BLaER1 (cell line): ENCODE data around the gene NFKB2.
A peak's percentile ranks its signal among the peaks of the same experiment; 100 is the strongest.

Source experiments
- H3K27ac ChIP-seq: shearing (Covaris generic); formaldehyde crosslinking; 2 replicates; pipeline ENCODE4 v1.8.1; 2022
- H3K27me3 ChIP-seq: shearing (Covaris generic); formaldehyde crosslinking; 2 replicates; pipeline ENCODE4 v1.8.1; 2022
- H3K36me3 ChIP-seq: shearing (Covaris generic); formaldehyde crosslinking; 2 replicates; pipeline ENCODE4 v1.8.1; 2022
- H3K4me1 ChIP-seq: shearing (Covaris generic); formaldehyde crosslinking; 2 replicates; pipeline ENCODE4 v1.8.1; 2022
- H3K4me2 ChIP-seq: shearing (Covaris generic); formaldehyde crosslinking; 2 replicates; pipeline ENCODE4 v1.8.1; 2022
- H3K4me3 ChIP-seq: shearing (Covaris generic); formaldehyde crosslinking; 2 replicates; pipeline ENCODE4 v1.8.1; 2022
- H3K9ac ChIP-seq: shearing (Covaris generic); formaldehyde crosslinking; 2 replicates; pipeline ENCODE4 v1.8.1; 2022
- H3K9me3 ChIP-seq: shearing (Covaris generic); formaldehyde crosslinking; 2 replicates; pipeline ENCODE4 v1.8.1; 2022
- H4K20me1 ChIP-seq: shearing (Covaris generic); formaldehyde crosslinking; 2 replicates; pipeline ENCODE4 v1.8.1; 2022
- Cebpa-rat ChIP-seq: shearing (Covaris generic); IDR thresholded peaks from 2 replicates; pipeline ENCODE4 v1.8.1; 2022

Gene NFKB2

DNA sequence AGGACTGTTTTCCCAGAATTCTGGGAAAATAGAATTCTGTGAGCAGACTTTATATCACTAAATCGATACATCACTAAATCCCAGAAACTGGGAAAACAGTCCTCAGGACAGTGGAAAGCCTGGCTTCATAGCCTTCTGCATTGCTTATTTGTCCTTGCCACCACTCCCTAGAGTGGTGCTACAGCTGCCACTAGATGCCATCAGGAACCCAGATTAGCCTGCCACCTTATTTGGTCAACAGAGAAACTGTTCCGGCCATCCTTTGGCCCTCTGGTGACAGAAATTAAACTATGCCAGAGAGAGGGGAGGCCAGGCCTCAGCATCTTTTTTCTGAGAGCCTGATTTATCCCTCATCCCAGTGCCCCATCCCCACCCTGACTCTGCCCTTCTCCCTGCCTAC is 19.6 kb upstream of the NFKB2 start:
- TF ChIP-seq Cebpa-rat, result no peak
- no peak overlapping the region for H3K9ac ChIP-seq
- no peak overlapping the region for H3K4me2 ChIP-seq
- H3K4me3 ChIP-seq, result no peak overlapping the region
- H3K36me3 ChIP-seq, result peaks cover 98% of the 10 kb centered on the region
- H3K27ac ChIP-seq, result no peak overlapping the region
- H3K9me3 ChIP-seq, result peaks cover 2% of the 10 kb centered on the region
- no peaks in the 10 kb centered on the region for H3K4me1 ChIP-seq
- peaks cover 8% of the 10 kb centered on the region; the same call in 1 of the 2 replicates for H4K20me1 ChIP-seq
- H3K27me3 ChIP-seq, result no peaks in the 10 kb centered on the region

GRCh38 chr10:102376901-102377300 is 18.6 kb upstream of the NFKB2 start:
- peaks cover 98% of the 10 kb centered on the region for H3K36me3 ChIP-seq
- no peak overlapping the region for H3K4me2 ChIP-seq
- no peaks in the 10 kb centered on the region for H3K9me3 ChIP-seq

GRCh38 chr10:102379383-102379782 is 16.1 kb upstream of the NFKB2 start:
- Histone ChIP-seq H3K36me3 (peaks cover 95% of the 10 kb centered on the region), H3K4me1 (no peaks in the 10 kb centered on the region), H4K20me1 (peaks cover 8% of the 10 kb centered on the region; the same call in 1 of the 2 replicates), H3K4me2 (no peak overlapping the region), H3K27me3 (no peaks in the 10 kb centered on the region), H3K4me3 (no peak overlapping the region), H3K9me3 (no peaks in the 10 kb centered on the region), H3K9ac (no peak overlapping the region), H3K27ac (no peak overlapping the region)
- TF ChIP-seq Cebpa-rat, result no peak

More at GRCh38 chr10:102376901-102377300, 18.6 kb upstream of the NFKB2 start:
- no peak overlapping the region for H3K4me3 ChIP-seq
- no peaks in the 10 kb centered on the region for H3K4me1 ChIP-seq
- no peak overlapping the region for H3K9ac ChIP-seq
- H3K27ac ChIP-seq, result no peak overlapping the region
- no peak for TF ChIP-seq Cebpa-rat
- H3K27me3 ChIP-seq, result no peaks in the 10 kb centered on the region
- H4K20me1 ChIP-seq, result peaks cover 8% of the 10 kb centered on the region; the same call in 1 of the 2 replicates

GRCh38 chr10:102381983-102382382 is 13.5 kb upstream of the NFKB2 start:
- TF ChIP-seq Cebpa-rat, result no peak
- peaks cover 69% of the 10 kb centered on the region for H3K36me3 ChIP-seq
- H3K4me2 ChIP-seq, result no peak overlapping the region
- no peak overlapping the region for H3K27ac ChIP-seq
- no peak overlapping the region for H3K9ac ChIP-seq
- H4K20me1 ChIP-seq, result peaks cover 8% of the 10 kb centered on the region; the same call in 1 of the 2 replicates
- H3K27me3 ChIP-seq, result no peaks in the 10 kb centered on the region
- no peak overlapping the region for H3K4me3 ChIP-seq
- no peaks in the 10 kb centered on the region for H3K9me3 ChIP-seq
- peaks cover 6% of the 10 kb centered on the region; the same call in 1 of the 2 replicates for H3K4me1 ChIP-seq

DNA sequence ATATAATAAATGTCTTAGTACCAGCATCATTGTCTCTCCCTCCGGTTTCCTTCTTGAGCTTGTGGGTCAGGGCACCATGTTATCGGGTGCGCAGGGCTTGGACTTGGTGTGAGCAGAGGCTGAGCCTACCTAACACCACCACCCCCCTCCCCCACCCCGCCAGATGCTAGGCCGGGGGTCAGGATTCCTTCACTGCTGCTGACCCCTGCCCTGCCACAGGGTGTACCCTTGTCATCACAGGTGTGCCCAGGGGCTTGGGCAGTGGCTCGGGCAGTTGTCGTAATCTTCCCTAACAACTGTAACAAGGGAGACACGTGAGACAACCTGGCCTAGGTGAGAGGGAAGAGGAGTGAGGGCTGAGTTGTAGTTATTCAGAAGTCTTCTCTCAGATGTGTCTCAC is 12.6 kb upstream of the NFKB2 start:
- H3K9ac ChIP-seq, result no peak overlapping the region
- peaks cover 61% of the 10 kb centered on the region for H3K36me3 ChIP-seq
- peaks cover 6% of the 10 kb centered on the region; the same call in 1 of the 2 replicates for H3K4me1 ChIP-seq
- no peak overlapping the region for H3K4me3 ChIP-seq
- no peaks in the 10 kb centered on the region for H3K9me3 ChIP-seq
- H3K4me2 ChIP-seq, result no peak overlapping the region
- no peak for TF ChIP-seq Cebpa-rat
- H3K27ac ChIP-seq, result no peak overlapping the region
- H3K27me3 ChIP-seq, result no peaks in the 10 kb centered on the region
- peaks cover 8% of the 10 kb centered on the region; the same call in 1 of the 2 replicates for H4K20me1 ChIP-seq

GRCh38 chr10:102384053-102384452 is 11.5 kb upstream of the NFKB2 start:
- TF ChIP-seq Cebpa-rat, result no peak
- H3K36me3 ChIP-seq, result peaks cover 51% of the 10 kb centered on the region
- H3K9ac ChIP-seq, result no peak overlapping the region
- peaks cover 8% of the 10 kb centered on the region; the same call in 1 of the 2 replicates for H4K20me1 ChIP-seq
- H3K9me3 ChIP-seq, result no peaks in the 10 kb centered on the region
- H3K4me2 ChIP-seq, result no peak overlapping the region
- H3K4me3 ChIP-seq, result no peak overlapping the region
- H3K27me3 ChIP-seq, result no peaks in the 10 kb centered on the region
- peaks cover 6% of the 10 kb centered on the region; the same call in 1 of the 2 replicates for H3K4me1 ChIP-seq
- H3K27ac ChIP-seq, result no peak overlapping the region

DNA sequence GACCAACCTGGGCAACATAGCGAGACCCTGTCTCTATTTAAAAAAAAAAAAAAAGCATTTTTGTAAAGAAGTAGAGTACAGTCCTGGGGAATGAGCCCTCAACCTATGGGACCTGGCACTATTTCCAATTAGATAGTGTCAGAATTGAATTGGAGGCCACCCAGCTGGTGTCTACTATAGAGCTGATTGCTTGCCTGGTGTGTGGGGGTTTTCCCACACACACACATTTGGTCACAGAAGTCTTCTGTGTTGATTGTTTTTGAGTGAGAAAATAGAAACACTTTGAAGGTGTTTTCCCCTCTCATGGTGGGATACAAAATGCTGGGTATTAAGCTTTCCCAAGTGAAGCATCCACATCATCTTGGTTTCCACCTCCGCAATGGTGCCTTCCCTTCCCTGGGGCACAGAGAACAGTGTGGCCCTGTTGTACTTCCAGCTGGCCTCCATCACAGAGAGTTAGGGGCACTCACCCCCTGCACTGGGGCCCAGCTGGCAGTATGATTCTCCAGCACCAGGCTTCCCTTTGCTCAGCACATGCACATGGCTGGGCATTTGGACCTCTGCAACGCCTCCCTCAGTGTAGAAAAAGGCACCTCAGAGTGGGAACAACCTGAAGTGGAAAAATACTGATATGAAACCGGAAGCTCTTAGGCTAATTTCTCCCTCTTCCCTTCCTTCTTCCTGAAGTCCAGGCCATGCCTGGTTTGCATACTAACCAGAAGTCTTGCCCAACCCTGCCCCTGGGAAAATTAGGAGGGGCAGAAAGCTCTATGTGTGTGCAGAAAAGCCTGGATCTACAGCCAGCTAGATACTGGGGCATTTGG is 10.7 kb upstream of the NFKB2 start:
- H3K4me2 ChIP-seq, result no peak overlapping the region; the same call in 1 of the 2 replicates
- no peaks in the 10 kb centered on the region for H3K27me3 ChIP-seq
- no peak overlapping the region for H3K4me3 ChIP-seq
- no peak for TF ChIP-seq Cebpa-rat
- no peak overlapping the region for H3K27ac ChIP-seq
- no peaks in the 10 kb centered on the region for H3K9me3 ChIP-seq
- peaks cover 6% of the 10 kb centered on the region; the same call in 1 of the 2 replicates for H3K4me1 ChIP-seq
- H3K36me3 ChIP-seq, result peaks cover 43% of the 10 kb centered on the region
- peaks cover under 1% of the 10 kb centered on the region; the same call in 1 of the 2 replicates for H4K20me1 ChIP-seq
- H3K9ac ChIP-seq, result no peak overlapping the region

DNA sequence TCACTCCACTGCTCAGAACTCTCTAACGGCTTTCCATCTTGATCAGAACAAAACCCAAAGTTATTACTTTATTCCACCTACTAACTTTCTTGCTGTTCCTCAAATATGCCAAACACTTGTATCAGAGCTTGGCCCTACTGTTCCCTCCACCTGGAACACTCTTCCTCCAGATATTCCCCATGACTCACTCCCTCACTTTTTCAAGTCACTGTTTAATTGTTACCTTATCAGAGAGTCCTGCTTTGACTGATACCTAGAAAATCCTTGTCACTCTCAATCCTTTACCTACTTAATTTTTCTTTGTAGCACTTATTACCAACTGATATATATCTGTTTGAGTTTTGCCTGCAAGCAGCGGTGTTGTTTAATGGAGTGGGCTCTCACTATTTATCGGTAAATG is 5.6 kb upstream of the NFKB2 start:
- H3K4me3 ChIP-seq, result no peak overlapping the region
- peaks cover 13% of the 10 kb centered on the region for H3K4me1 ChIP-seq
- no peaks in the 10 kb centered on the region for H3K27me3 ChIP-seq
- H4K20me1 ChIP-seq, result no peaks in the 10 kb centered on the region
- H3K9ac ChIP-seq, result no peak overlapping the region
- no peak overlapping the region for H3K4me2 ChIP-seq
- no peaks in the 10 kb centered on the region for H3K36me3 ChIP-seq
- no peak for TF ChIP-seq Cebpa-rat
- no peaks in the 10 kb centered on the region for H3K9me3 ChIP-seq
- no peak overlapping the region for H3K27ac ChIP-seq

DNA sequence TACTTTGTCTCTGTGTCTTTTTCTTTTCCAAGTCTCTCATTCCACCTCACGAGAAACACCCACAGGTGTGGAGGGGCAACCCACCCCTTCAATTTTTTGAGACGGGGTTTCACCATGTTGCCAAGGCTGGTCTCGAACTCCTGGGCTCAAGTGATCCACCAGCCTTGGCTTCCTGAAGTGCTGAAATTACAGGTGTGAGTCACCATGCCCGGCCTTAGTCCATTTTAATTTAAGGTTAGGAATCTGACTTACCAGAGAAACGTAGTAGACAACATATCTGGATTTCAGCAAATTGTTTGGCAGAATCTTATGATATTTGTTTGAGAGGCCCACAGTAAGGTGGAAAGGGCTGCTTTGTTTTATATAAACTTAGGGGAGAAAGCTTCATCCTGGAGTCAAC is 3.2 kb upstream of the NFKB2 start:
- Histone ChIP-seq H3K9me3 (no peaks in the 10 kb centered on the region), H3K36me3 (peaks cover 6% of the 10 kb centered on the region; the same call in 1 of the 2 replicates), H4K20me1 (0 out of 2 replicates have a peak, but pooled peaks cover 10% of the 10 kb centered on the region), H3K27ac (no peak overlapping the region), H3K4me2 (no peak overlapping the region), H3K4me3 (no peak overlapping the region), H3K27me3 (no peaks in the 10 kb centered on the region), H3K9ac (no peak overlapping the region), H3K4me1 (peaks cover 23% of the 10 kb centered on the region)
- TF ChIP-seq Cebpa-rat, result no peak

DNA sequence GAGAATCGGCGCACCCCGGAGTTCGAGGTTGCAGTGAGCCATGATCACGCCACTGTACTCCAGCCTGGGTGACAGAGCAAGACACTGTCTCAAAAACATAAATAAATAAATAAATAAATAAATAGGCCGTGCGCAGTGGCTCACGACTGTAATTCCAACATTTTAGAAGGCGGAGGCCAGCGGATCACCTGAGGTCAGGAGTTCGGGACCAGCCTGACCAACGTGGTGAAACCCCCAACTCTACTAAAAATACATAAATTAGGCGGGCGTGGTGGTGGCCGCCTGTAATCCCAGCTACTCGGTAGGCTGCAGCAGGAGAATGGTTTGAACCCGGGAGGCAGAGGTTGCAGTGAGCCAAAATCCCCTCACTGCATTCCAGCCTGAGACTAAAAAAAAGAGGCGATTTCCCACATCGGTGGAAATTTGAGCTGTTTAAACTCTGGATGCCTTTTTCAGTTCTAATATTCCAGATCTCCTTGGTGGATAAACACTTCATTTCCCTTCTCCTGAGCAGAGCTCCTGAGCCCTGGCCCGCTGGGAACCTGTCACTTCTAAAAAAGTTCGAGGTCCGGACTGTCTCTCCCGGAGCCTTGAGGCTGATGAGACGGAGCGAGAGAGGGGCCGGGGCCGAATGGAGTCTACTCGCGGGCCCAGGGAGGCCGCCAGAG is 2.0 kb upstream of the NFKB2 start:
- TF ChIP-seq Cebpa-rat, result no peak
- H3K4me3 ChIP-seq, result peak overlapping the region; percentile 82
- H3K27ac ChIP-seq, result peak overlapping the region; percentile 81
- H3K27me3 ChIP-seq, result no peaks in the 10 kb centered on the region
- H3K4me1 ChIP-seq, result peaks cover 25% of the 10 kb centered on the region
- peak overlapping the region; percentile 99 for H3K4me2 ChIP-seq
- H3K9me3 ChIP-seq, result no peaks in the 10 kb centered on the region
- H3K9ac ChIP-seq, result peak overlapping the region; percentile 79
- H4K20me1 ChIP-seq, result 0 out of 2 replicates have a peak, but pooled peaks cover 10% of the 10 kb centered on the region
- peaks cover 19% of the 10 kb centered on the region for H3K36me3 ChIP-seq
